GM23338 (cell line): ENCODE data around the gene STX8.

Experiments used
- CREB1 ChIP-seq: fragments of 250-450 bp; sonication (Bioruptor Pico); IDR thresholded peaks from 2 replicates; pipeline ENCODE4 v1.5.0; 2020; ENCODE audit warnings: low read depth, mild to moderate bottlenecking, moderate library complexity
- EZH2 ChIP-seq: fragments of 200-600 bp; sonication (generic); IDR thresholded peaks from one replicate; pipeline ENCODE4 v1.8.0; 2017; ENCODE audit warnings: antibody characterized with exemption, mild to moderate bottlenecking, low read depth; ENCODE audit not compliant: unreplicated experiment
- EZH2phosphoT487 ChIP-seq: fragments of 200-600 bp; sonication (generic); IDR thresholded peaks from one replicate; pipeline ENCODE4 v1.8.1; 2018; ENCODE audit warnings: antibody characterized with exemption; ENCODE audit not compliant: unreplicated experiment
- JUNB ChIP-seq: IDR thresholded peaks from one replicate; pipeline ENCODE4 v1.6.1; 2016; ENCODE audit warnings: antibody characterized with exemption; ENCODE audit not compliant: unreplicated experiment
- NANOG ChIP-seq: IDR thresholded peaks from 2 replicates; pipeline ENCODE4 v1.6.1; 2016; ENCODE audit warnings: antibody characterized with exemption, borderline replicate concordance
- POLR2AphosphoS5 ChIP-seq: IDR thresholded peaks from 2 replicates; pipeline ENCODE4 v1.6.1; 2016; ENCODE audit warnings: antibody characterized with exemption, low read depth
- STAT1 ChIP-seq: IDR thresholded peaks from one replicate; pipeline ENCODE4 v1.6.1; 2016; ENCODE audit warnings: antibody characterized with exemption; ENCODE audit not compliant: unreplicated experiment
- ZNF114 ChIP-seq: fragments of 250-450 bp; sonication (Bioruptor Pico); IDR thresholded peaks from 2 replicates; pipeline ENCODE4 v1.5.0; 2020; ENCODE audit warnings: mild to moderate bottlenecking, moderate library complexity
- TF ChIP-seq, protein P1 (sequence below), 2 experiments: fragments of 200-600 bp in 1 of 2; sonication (generic) in 1 of 2; conservative IDR thresholded peaks; 2 replicates each; pipeline versions ENCODE4 v1.5.1 to v1.6.1; 2016 to 2017; ENCODE audit warnings: antibody characterized with exemption in 2 of 2, low read depth in 2 of 2, mild to moderate bottlenecking in 2 of 2, moderate library complexity in 1 of 2
- TF ChIP-seq, protein P2 (sequence below): IDR thresholded peaks from one replicate; pipeline ENCODE4 v1.6.1; 2018; ENCODE audit warnings: antibody characterized with exemption; ENCODE audit not compliant: unreplicated experiment
- TF ChIP-seq, protein P3 (sequence below): IDR thresholded peaks from 2 replicates; pipeline ENCODE4 v1.6.1; 2016; ENCODE audit warnings: antibody characterized with exemption

DNA sequence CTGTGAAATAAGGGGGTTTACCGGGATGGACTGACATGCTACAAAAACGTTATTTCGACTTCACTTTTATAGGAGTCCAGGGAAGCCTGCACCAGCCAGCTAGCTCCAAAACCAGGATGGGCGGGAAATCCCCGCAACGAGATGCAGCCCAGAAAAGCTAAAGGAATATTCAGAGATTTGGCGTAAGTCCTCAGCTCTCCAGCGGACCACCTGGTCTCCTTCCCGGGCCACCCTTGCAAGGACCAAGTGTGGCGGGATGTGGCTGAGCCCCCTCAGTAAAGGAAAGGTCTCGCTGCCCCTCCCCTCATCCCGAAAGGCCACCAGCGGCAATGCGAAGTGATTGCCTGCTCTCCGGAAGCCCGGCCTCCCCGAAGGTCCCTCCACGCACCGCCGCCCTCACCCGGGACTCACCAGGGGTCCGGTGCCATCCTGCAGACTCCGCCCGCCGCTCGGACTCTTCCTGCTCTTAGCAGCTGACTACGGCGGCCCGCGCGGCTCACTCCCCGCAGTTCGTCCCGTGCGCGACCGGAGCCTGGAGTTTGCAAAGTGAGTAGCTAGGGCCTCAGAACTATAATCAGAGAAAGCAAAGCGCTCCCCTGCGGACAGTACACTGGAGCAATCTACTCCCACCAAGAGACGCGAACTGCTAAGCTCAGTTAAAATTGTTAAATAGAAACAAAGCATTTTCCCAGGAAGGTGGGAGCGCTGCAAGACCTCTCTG is at the start of gene STX8:
- TF ChIP-seq, protein P1, sequence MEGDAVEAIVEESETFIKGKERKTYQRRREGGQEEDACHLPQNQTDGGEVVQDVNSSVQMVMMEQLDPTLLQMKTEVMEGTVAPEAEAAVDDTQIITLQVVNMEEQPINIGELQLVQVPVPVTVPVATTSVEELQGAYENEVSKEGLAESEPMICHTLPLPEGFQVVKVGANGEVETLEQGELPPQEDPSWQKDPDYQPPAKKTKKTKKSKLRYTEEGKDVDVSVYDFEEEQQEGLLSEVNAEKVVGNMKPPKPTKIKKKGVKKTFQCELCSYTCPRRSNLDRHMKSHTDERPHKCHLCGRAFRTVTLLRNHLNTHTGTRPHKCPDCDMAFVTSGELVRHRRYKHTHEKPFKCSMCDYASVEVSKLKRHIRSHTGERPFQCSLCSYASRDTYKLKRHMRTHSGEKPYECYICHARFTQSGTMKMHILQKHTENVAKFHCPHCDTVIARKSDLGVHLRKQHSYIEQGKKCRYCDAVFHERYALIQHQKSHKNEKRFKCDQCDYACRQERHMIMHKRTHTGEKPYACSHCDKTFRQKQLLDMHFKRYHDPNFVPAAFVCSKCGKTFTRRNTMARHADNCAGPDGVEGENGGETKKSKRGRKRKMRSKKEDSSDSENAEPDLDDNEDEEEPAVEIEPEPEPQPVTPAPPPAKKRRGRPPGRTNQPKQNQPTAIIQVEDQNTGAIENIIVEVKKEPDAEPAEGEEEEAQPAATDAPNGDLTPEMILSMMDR (conservative IDR thresholded peaks at IDR 0.05; ENCODE audit: low read depth in 2 of 2), result no peak
- no peak for TF ChIP-seq CREB1 (CRISPR knock-in tag)
- TF ChIP-seq POLR2AphosphoS5, result peak; percentile 76
- no peak for TF ChIP-seq EZH2
- no peak for TF ChIP-seq EZH2phosphoT487
- TF ChIP-seq, protein P2, sequence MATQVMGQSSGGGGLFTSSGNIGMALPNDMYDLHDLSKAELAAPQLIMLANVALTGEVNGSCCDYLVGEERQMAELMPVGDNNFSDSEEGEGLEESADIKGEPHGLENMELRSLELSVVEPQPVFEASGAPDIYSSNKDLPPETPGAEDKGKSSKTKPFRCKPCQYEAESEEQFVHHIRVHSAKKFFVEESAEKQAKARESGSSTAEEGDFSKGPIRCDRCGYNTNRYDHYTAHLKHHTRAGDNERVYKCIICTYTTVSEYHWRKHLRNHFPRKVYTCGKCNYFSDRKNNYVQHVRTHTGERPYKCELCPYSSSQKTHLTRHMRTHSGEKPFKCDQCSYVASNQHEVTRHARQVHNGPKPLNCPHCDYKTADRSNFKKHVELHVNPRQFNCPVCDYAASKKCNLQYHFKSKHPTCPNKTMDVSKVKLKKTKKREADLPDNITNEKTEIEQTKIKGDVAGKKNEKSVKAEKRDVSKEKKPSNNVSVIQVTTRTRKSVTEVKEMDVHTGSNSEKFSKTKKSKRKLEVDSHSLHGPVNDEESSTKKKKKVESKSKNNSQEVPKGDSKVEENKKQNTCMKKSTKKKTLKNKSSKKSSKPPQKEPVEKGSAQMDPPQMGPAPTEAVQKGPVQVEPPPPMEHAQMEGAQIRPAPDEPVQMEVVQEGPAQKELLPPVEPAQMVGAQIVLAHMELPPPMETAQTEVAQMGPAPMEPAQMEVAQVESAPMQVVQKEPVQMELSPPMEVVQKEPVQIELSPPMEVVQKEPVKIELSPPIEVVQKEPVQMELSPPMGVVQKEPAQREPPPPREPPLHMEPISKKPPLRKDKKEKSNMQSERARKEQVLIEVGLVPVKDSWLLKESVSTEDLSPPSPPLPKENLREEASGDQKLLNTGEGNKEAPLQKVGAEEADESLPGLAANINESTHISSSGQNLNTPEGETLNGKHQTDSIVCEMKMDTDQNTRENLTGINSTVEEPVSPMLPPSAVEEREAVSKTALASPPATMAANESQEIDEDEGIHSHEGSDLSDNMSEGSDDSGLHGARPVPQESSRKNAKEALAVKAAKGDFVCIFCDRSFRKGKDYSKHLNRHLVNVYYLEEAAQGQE, result peak; percentile 28
- no peak for TF ChIP-seq NANOG
- no peak for TF ChIP-seq ZNF114 (CRISPR knock-in tag)
- no peak for TF ChIP-seq JUNB
- TF ChIP-seq, protein P3, sequence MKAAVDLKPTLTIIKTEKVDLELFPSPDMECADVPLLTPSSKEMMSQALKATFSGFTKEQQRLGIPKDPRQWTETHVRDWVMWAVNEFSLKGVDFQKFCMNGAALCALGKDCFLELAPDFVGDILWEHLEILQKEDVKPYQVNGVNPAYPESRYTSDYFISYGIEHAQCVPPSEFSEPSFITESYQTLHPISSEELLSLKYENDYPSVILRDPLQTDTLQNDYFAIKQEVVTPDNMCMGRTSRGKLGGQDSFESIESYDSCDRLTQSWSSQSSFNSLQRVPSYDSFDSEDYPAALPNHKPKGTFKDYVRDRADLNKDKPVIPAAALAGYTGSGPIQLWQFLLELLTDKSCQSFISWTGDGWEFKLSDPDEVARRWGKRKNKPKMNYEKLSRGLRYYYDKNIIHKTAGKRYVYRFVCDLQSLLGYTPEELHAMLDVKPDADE, result no peak
- TF ChIP-seq STAT1, result no peak
